ENCODE measurements around the gene SPAG7. TPM values are rescaled to one million over a fixed set of nuclear protein-coding genes. Genes with fewer than 3 reads are reported as not detected.
A peak's percentile ranks its signal among the peaks of the same experiment; 100 is the strongest.

SPAG7 gene
- total RNA-seq, 1 experiment from 2014 or later, result 23.1 TPM

DNA sequence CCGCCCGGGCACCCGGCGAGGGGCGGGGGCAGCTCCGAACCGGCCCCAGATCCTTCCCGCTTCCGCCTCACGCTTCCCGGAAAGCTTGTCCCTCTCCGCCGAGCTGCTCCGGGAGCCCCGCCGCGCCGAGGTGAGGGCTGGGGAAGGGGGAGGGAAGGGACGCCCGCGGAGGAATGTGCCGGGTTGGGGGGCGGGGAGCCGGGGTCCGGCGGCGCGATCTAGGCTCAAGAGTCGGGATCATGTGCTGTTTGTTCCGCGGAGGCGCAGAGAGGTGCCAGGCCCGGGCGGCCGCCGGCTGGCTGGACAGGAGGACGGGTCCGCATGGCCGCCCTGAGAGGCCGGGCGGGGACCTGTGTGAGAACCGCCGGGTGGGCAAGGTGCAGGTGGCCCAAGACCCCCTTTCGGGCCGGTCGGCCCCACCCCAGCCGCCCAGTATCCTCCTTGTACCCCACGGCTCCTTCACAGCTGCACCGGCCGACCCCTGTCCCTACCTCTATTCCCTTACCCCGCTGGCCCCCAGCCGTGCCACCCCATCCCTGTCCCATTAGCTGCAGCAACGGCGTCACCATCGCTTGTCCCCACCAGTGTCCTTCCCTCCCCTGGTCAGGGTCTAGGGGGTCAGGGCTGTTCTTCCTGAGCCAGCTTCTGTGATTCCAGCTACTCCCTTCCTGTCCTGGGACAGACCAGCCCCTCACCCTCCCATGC lies 30.6 kb upstream of the SPAG7 start:
- peak overlapping the region; percentile 84 for H3K4me3 Mint-ChIP-seq (ENCODE audit: unreplicated experiment)
- ChIA-PET POLR2A (interaction anchor here (0.6 to 1.2 kb wide), 4 partner anchors 29 to 80 kb away, joined by 3 to 15 read pairs (median 4); partner anchors contain the start of genes RNF167, SLC25A11, SPAG7 and ZFP3), CTCF (interaction anchor here (0.6 kb wide), 1 partner anchor 80 kb away, joined by 3 read pairs; the partner anchor contains the start of gene ZFP3)
- Histone ChIP-seq H3K9me3 (no peaks in the 10 kb centered on the region), H3K4me1 (peaks cover 5% of the 10 kb centered on the region), H3K4me3 (ENCODE audit: low read depth, low read length) (peak overlapping the region; percentile 78), H3K36me3 (ENCODE audit: control insufficient read depth, insufficient read depth, low read length) (peaks cover 1% of the 10 kb centered on the region; the same call in 1 of the 2 replicates), H3K27me3 (replicated peaks; ENCODE audit: control insufficient read depth, insufficient read depth, low read length) (no peaks in the 10 kb centered on the region)
- intact Hi-C loops (cut with micrococcal nuclease; ENCODE audit: unreplicated experiment), result no loop called here
- no TSS peak for BruUV-seq (replicated peaks)
- peaks cover 23% of the 10 kb centered on the region for H3K36me3 Mint-ChIP-seq (ENCODE audit: insufficient read depth, unreplicated experiment)
- TF ChIP-seq, protein P1, sequence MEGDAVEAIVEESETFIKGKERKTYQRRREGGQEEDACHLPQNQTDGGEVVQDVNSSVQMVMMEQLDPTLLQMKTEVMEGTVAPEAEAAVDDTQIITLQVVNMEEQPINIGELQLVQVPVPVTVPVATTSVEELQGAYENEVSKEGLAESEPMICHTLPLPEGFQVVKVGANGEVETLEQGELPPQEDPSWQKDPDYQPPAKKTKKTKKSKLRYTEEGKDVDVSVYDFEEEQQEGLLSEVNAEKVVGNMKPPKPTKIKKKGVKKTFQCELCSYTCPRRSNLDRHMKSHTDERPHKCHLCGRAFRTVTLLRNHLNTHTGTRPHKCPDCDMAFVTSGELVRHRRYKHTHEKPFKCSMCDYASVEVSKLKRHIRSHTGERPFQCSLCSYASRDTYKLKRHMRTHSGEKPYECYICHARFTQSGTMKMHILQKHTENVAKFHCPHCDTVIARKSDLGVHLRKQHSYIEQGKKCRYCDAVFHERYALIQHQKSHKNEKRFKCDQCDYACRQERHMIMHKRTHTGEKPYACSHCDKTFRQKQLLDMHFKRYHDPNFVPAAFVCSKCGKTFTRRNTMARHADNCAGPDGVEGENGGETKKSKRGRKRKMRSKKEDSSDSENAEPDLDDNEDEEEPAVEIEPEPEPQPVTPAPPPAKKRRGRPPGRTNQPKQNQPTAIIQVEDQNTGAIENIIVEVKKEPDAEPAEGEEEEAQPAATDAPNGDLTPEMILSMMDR (IDR thresholded peaks at IDR 0.05; ENCODE audit: insufficient read depth in 1 of 2, low read depth in 1 of 2, low read length in 1 of 2, severe bottlenecking in 1 of 2, unreplicated experiment in 1 of 2), result no peak
- H3K9me3 Mint-ChIP-seq (ENCODE audit: unreplicated experiment), result no peaks in the 10 kb centered on the region
- peak overlapping the region; percentile 57 for H3K27ac Mint-ChIP-seq (ENCODE audit: unreplicated experiment)
- DNase-seq, result peak in 1 of 2 experiments; percentile 38
- H3K27me3 Mint-ChIP-seq (ENCODE audit: insufficient read depth, unreplicated experiment), result no peaks in the 10 kb centered on the region
- H3K4me1 Mint-ChIP-seq (ENCODE audit: low read depth, unreplicated experiment), result no peaks in the 10 kb centered on the region

DNA sequence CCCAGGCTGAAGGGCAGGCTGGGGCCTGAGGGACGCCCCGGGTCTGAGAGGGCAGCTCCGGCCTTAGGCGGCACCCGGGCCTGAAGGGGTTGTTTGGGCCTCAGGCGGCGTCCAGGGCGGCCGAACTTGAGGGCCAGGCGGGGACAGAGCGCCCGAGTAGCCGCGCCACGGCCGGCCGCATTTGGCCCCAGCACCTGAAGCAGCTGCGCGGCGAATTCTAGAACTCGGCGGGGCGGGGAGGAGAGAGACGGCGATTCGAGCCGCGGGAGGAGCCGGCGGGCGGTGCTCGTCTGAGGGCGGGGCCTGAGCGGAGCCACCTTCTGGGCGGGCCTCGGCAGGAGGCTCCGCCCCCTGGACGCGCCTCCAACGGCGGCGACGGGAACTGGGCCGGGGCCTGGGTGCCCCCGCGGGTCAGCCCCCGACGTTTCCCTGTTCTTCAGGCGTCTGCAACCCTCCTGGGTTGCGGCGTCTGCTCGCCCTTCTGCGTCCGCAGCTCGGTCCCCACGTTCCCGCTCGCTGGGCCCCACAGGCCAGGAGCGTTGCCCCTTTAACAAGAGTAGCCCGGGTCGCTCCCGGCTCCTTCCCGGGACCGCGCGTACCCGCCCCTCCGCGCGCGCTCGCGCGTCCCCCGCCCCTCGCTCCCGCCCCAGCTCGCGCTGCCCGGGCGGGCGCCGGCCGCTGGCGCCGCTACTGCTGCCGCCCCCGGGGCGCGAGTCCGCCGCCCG lies 29.8 kb upstream of the SPAG7 start, which contains the start of the genes INCA1 and KIF1C:
INCA1 (minus strand) TSS at position 221 of the 725 bp plus-strand sequence. CDS start 3,085 bp downstream, outside the sequence.
KIF1C (plus strand) TSS at position 649 of the 725 bp plus-strand sequence. CDS start 2,297 bp downstream, outside the sequence.
- peak; percentile 86 to 89 for DNase-seq
- H3K27ac Mint-ChIP-seq (ENCODE audit: unreplicated experiment), result peak within 1 kb of the TSS; percentile 57
- no peaks in the 10 kb centered on the region for H3K4me1 Mint-ChIP-seq (ENCODE audit: low read depth, unreplicated experiment)
- Histone ChIP-seq H3K9me3 (no peaks in the 10 kb centered on the region), H3K36me3 (ENCODE audit: control insufficient read depth, insufficient read depth, low read length) (peaks cover 1% of the 10 kb centered on the region; the same call in 1 of the 2 replicates), H3K4me1 (peaks cover 5% of the 10 kb centered on the region), H3K27me3 (replicated peaks; ENCODE audit: control insufficient read depth, insufficient read depth, low read length) (no peaks in the 10 kb centered on the region), H3K4me3 (ENCODE audit: low read depth, low read length) (peak within 1 kb of the TSS; percentile 78)
- H3K9me3 Mint-ChIP-seq (ENCODE audit: unreplicated experiment), result no peaks in the 10 kb centered on the region
- peak within 1 kb of the TSS; percentile 84 for H3K4me3 Mint-ChIP-seq (ENCODE audit: unreplicated experiment)
- CTCF ChIA-PET, result interaction anchor here (0.6 kb wide), 1 partner anchor 81 kb away, joined by 3 read pairs; the partner anchor contains the start of gene ZFP3
- TF ChIP-seq, protein P1 (IDR thresholded peaks at IDR 0.05; ENCODE audit: insufficient read depth in 1 of 2, low read depth in 1 of 2, low read length in 1 of 2, severe bottlenecking in 1 of 2, unreplicated experiment in 1 of 2), result no peak
- BruUV-seq (replicated peaks), result no TSS peak
- intact Hi-C loops (cut with micrococcal nuclease; ENCODE audit: unreplicated experiment), result no loop called here
- H3K27me3 Mint-ChIP-seq (ENCODE audit: insufficient read depth, unreplicated experiment), result no peaks in the 10 kb centered on the region
- POLR2A ChIA-PET, result interaction anchor here (0.6 to 1.2 kb wide), 6 partner anchors 29 to 109 kb away, joined by 3 to 15 read pairs (median 4); partner anchors contain the start of genes RNF167, SLC25A11, SPAG7 and ZFP3
- H3K36me3 Mint-ChIP-seq (ENCODE audit: insufficient read depth, unreplicated experiment), result peaks cover 16% of the 10 kb centered on the region

GRCh38 chr17:4994081-4994595 lies 26.5 kb upstream of the SPAG7 start:
- Mint-ChIP-seq H3K36me3 (ENCODE audit: insufficient read depth, unreplicated experiment) (no peaks in the 10 kb centered on the region), H3K27me3 (ENCODE audit: insufficient read depth, unreplicated experiment) (no peaks in the 10 kb centered on the region), H3K4me1 (ENCODE audit: low read depth, unreplicated experiment) (peaks cover 2% of the 10 kb centered on the region), H3K4me3 (ENCODE audit: unreplicated experiment) (no peak overlapping the region), H3K27ac (ENCODE audit: unreplicated experiment) (no peak overlapping the region), H3K9me3 (ENCODE audit: unreplicated experiment) (no peaks in the 10 kb centered on the region)
- BruUV-seq (replicated peaks), result no TSS peak
- Histone ChIP-seq H3K4me1 (no peaks in the 10 kb centered on the region), H3K9me3 (no peaks in the 10 kb centered on the region), H3K4me3 (ENCODE audit: low read depth, low read length) (no peak overlapping the region), H3K27me3 (replicated peaks; ENCODE audit: control insufficient read depth, insufficient read depth, low read length) (no peaks in the 10 kb centered on the region), H3K36me3 (ENCODE audit: control insufficient read depth, insufficient read depth, low read length) (no peaks in the 10 kb centered on the region)
- ChIA-PET CTCF (no interaction called here), POLR2A (no interaction called here)
- intact Hi-C loops (cut with micrococcal nuclease; ENCODE audit: unreplicated experiment), result no loop called here
- TF ChIP-seq, protein P1 (IDR thresholded peaks at IDR 0.05; ENCODE audit: insufficient read depth in 1 of 2, low read depth in 1 of 2, low read length in 1 of 2, severe bottlenecking in 1 of 2, unreplicated experiment in 1 of 2), result no peak
- no peak for DNase-seq

Measured in Caco-2 (cell line).